SK-N-SH treated with all-trans-retinoic acid at 6 μM for 48 hours (cell line): ENCODE results near the gene FLNC.

Experiments used
- ARNTL ChIP-seq: fragments of 450-650 bp; formaldehyde crosslinking; IDR thresholded peaks from 2 replicates; pipeline ENCODE4 v1.5.0; 2020; ENCODE audit warnings: low read depth, mild to moderate bottlenecking, moderate library complexity, borderline replicate concordance
- ESRRG ChIP-seq: fragments of 250-450 bp; sonication (Bioruptor Pico); IDR thresholded peaks from 2 replicates; pipeline ENCODE4 v1.6.1; 2021; ENCODE audit warnings: mild to moderate bottlenecking
- ISL1 ChIP-seq: fragments of 250-450 bp; sonication (Bioruptor Pico); IDR thresholded peaks from 2 replicates; pipeline ENCODE4 v2.1.2; 2022; ENCODE audit warnings: mild to moderate bottlenecking, moderate library complexity
- PPARA ChIP-seq: fragments of 250-450 bp; sonication (Bioruptor Pico); IDR thresholded peaks from 2 replicates; pipeline ENCODE4 v1.5.0; 2020; ENCODE audit warnings: mild to moderate bottlenecking, borderline replicate concordance
- SNAI2 ChIP-seq: fragments of 250-450 bp; sonication (Bioruptor Pico); IDR thresholded peaks from 2 replicates; pipeline ENCODE4 v1.5.0; 2020; ENCODE audit warnings: mild to moderate bottlenecking, moderate library complexity
- TF ChIP-seq, protein P1 (sequence below): fragments of 250-450 bp; sonication (Bioruptor Pico); IDR thresholded peaks from 2 replicates; pipeline ENCODE4 v1.8.0; 2020; ENCODE audit warnings: mild to moderate bottlenecking, moderate library complexity, borderline replicate concordance
- TF ChIP-seq, protein P2 (sequence below): fragments of 250-450 bp; sonication (Bioruptor Pico); IDR thresholded peaks from 2 replicates; pipeline ENCODE4 v1.5.1; 2020; ENCODE audit warnings: low read depth, mild to moderate bottlenecking, moderate library complexity

DNA sequence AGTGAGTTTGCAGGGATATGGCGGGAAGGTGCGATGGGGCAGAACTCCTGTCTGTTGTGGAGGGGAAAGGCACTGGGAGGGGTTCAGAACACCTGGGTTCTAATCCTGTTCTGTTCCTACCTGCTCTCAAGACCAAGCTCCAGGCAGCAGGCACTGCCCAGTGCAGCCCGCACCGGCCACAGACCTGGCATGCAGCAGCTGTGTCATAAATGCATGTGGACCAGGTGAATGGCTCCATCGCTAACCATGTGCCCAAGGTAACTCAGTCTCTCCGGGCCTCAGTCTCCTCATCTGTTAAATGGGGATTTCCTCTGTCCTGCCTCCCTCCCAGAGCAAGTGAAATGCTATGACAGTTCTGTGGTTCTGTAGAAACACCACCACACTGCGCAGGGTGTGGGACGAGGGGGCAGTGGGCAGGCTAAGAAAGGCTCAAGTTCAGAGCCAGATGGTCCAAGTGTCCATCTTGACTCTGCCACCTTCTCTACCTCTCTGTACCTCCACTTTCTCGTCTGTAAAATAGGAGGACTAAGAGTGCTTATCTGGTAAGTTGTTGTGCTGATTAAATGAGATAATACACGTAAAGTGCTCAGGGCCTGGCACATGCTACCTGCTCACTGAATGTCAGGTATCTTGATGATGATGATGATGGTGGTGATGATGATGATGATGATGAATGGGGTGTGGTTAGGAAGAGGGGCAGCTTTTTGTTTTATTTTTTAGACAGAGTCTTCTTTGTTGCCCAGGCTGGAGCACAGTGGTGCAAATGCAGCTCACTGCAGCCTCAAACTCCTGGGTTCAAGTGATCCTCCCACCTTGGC, 55.4 kb downstream of the FLNC start:
- no peak for TF ChIP-seq ARNTL (CRISPR knock-in tag)
- TF ChIP-seq, protein P1, sequence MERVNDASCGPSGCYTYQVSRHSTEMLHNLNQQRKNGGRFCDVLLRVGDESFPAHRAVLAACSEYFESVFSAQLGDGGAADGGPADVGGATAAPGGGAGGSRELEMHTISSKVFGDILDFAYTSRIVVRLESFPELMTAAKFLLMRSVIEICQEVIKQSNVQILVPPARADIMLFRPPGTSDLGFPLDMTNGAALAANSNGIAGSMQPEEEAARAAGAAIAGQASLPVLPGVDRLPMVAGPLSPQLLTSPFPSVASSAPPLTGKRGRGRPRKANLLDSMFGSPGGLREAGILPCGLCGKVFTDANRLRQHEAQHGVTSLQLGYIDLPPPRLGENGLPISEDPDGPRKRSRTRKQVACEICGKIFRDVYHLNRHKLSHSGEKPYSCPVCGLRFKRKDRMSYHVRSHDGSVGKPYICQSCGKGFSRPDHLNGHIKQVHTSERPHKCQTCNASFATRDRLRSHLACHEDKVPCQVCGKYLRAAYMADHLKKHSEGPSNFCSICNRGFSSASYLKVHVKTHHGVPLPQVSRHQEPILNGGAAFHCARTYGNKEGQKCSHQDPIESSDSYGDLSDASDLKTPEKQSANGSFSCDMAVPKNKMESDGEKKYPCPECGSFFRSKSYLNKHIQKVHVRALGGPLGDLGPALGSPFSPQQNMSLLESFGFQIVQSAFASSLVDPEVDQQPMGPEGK, result no peak
- no peak for TF ChIP-seq SNAI2 (CRISPR knock-in tag)
- TF ChIP-seq ISL1, result no peak
- TF ChIP-seq, protein P2, sequence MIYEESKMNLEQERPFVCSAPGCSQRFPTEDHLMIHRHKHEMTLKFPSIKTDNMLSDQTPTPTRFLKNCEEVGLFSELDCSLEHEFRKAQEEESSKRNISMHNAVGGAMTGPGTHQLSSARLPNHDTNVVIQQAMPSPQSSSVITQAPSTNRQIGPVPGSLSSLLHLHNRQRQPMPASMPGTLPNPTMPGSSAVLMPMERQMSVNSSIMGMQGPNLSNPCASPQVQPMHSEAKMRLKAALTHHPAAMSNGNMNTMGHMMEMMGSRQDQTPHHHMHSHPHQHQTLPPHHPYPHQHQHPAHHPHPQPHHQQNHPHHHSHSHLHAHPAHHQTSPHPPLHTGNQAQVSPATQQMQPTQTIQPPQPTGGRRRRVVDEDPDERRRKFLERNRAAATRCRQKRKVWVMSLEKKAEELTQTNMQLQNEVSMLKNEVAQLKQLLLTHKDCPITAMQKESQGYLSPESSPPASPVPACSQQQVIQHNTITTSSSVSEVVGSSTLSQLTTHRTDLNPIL (CRISPR knock-in tag), result no peak
- no peak for TF ChIP-seq ESRRG (CRISPR knock-in tag)
- TF ChIP-seq PPARA (CRISPR knock-in tag), result no peak
